AG10803 (cell line): ENCODE results near the gene C1orf35.
A peak's percentile ranks its signal among the peaks of the same experiment; 100 is the strongest.

Experiments used
- DNase-seq: peaks from one replicate; pipeline ENCODE4 v3.0.0; 2010; ENCODE audit warnings: low read depth
- H3K4me3 ChIP-seq: 2 replicates; pipeline ENCODE4 v1.5.1; 2011; ENCODE audit warnings: mild to moderate bottlenecking, low read length, control low read depth
- CTCF ChIP-seq: conservative IDR thresholded peaks from 2 replicates; pipeline ENCODE4 v1.5.1; 2011; ENCODE audit warnings: mild to moderate bottlenecking, low read length, control low read depth, inconsistent platforms

C1orf35 gene

GRCh38 chr1:228149406-228150119, 46.4 kb upstream of the C1orf35 start, which contains the start of gene GJC2:
GJC2 (plus strand) TSS chr1:228149930; CDS start chr1:228157759, 7,829 bp downstream.
- H3K4me3 ChIP-seq, result peak within 1 kb of the TSS; percentile 20
- no peak for TF ChIP-seq CTCF
- DNase-seq, result peak; percentile 31

- H3K4me3 ChIP-seq, result no peak overlapping the region
- no peak for DNase-seq
- TF ChIP-seq CTCF, result no peak
These were observed 45.8 kb upstream of the C1orf35 start for GRCh38 chr1:228148935-228149405.

- no peak for TF ChIP-seq CTCF
- H3K4me3 ChIP-seq, result no peak overlapping the region
- DNase-seq, result peak; percentile 20
These were observed 45.2 kb upstream of the C1orf35 start for GRCh38 chr1:228148196-228148861.

- H3K4me3 ChIP-seq, result no peak overlapping the region
- DNase-seq, result no peak
- TF ChIP-seq CTCF, result no peak
These were observed 44.6 kb upstream of the C1orf35 start for GRCh38 chr1:228147768-228148167.

GRCh38 chr1:228147151-228147693, 44.1 kb upstream of the C1orf35 start:
- no peak for TF ChIP-seq CTCF
- no peak for DNase-seq
- no peak overlapping the region for H3K4me3 ChIP-seq

- no peak for TF ChIP-seq CTCF
- no peak overlapping the region for H3K4me3 ChIP-seq
- DNase-seq, result no peak
These were observed 43.5 kb upstream of the C1orf35 start for GRCh38 chr1:228146417-228147150.
